ENCODE data around the gene SLC22A15. TPM values are rescaled to one million over a fixed set of nuclear protein-coding genes. Genes with fewer than 3 reads are reported as not detected.
"Not testable (repeated sequence)": the region's sequence is repeated elsewhere in the genome, so short reads cannot be mapped to it uniquely, and the experiment has no call there.

Gene SLC22A15
- total RNA-seq, 2 donors from 2014 or later, result 7.3 to 11.9 TPM

- no peak overlapping the region for H3K27ac ChIP-seq
- H3K9me3 ChIP-seq, result no peaks in the 10 kb centered on the region
- H3K4me3 ChIP-seq, result no peak overlapping the region
- no peak for ATAC-seq (ENCODE audit: insufficient number of reproducible peaks, low FRiP score, low read depth)
- H3K27me3 ChIP-seq (replicated peaks; ENCODE audit: insufficient read depth), result no peaks in the 10 kb centered on the region
- no peaks in the 10 kb centered on the region for H3K4me1 ChIP-seq (ENCODE audit: control insufficient read depth in 1 of 2, low read depth in 2 of 2)
- no peak for TF ChIP-seq CTCF (IDR thresholded peaks at IDR 0.05)
- no peak for DNase-seq (ENCODE audit: low spot score)
- peaks cover 37% of the 10 kb centered on the region for H3K36me3 ChIP-seq
Measured at GRCh38 chr1:116031302-116031835, 55.1 kb downstream of the SLC22A15 start.

- Histone ChIP-seq H3K27me3 (replicated peaks; ENCODE audit: insufficient read depth) (no peaks in the 10 kb centered on the region), H3K36me3 (peaks cover 37% of the 10 kb centered on the region), H3K4me3 (no peak overlapping the region), H3K27ac (no peak overlapping the region), H3K9me3 (no peaks in the 10 kb centered on the region), H3K4me1 (ENCODE audit: control insufficient read depth in 1 of 2, low read depth in 2 of 2) (no peaks in the 10 kb centered on the region)
- no peak for DNase-seq (ENCODE audit: low spot score)
- no peak for TF ChIP-seq CTCF (IDR thresholded peaks at IDR 0.05)
- ATAC-seq (ENCODE audit: insufficient number of reproducible peaks, low FRiP score, low read depth), result no peak
Measured at GRCh38 chr1:116033322-116033721, 57.0 kb downstream of the SLC22A15 start.

- no peak for ATAC-seq (ENCODE audit: insufficient number of reproducible peaks, low FRiP score, low read depth)
- TF ChIP-seq CTCF (IDR thresholded peaks at IDR 0.05), result no peak
- H3K36me3 ChIP-seq, result peaks cover 46% of the 10 kb centered on the region
Measured at GRCh38 chr1:116036255-116036654, 59.9 kb downstream of the SLC22A15 start.

GRCh38 chr1:116038679-116039078 lies 62.4 kb downstream of the SLC22A15 start:
- DNase-seq (ENCODE audit: low spot score), result no peak
- Histone ChIP-seq H3K9me3 (no peaks in the 10 kb centered on the region), H3K27ac (no peak overlapping the region), H3K27me3 (replicated peaks; ENCODE audit: insufficient read depth) (no peaks in the 10 kb centered on the region), H3K36me3 (peaks cover 28% of the 10 kb centered on the region), H3K4me1 (ENCODE audit: control insufficient read depth in 1 of 2, low read depth in 2 of 2) (no peaks in the 10 kb centered on the region), H3K4me3 (no peak overlapping the region)
- no peak for ATAC-seq (ENCODE audit: insufficient number of reproducible peaks, low FRiP score, low read depth)
- TF ChIP-seq CTCF (IDR thresholded peaks at IDR 0.05), result no peak

More at GRCh38 chr1:116036255-116036654, 59.9 kb downstream of the SLC22A15 start:
- H3K9me3 ChIP-seq, result no peaks in the 10 kb centered on the region
- H3K27ac ChIP-seq, result no peak overlapping the region
- no peaks in the 10 kb centered on the region for H3K27me3 ChIP-seq (replicated peaks; ENCODE audit: insufficient read depth)
- no peaks in the 10 kb centered on the region for H3K4me1 ChIP-seq (ENCODE audit: control insufficient read depth in 1 of 2, low read depth in 2 of 2)
- no peak overlapping the region for H3K4me3 ChIP-seq
- DNase-seq (ENCODE audit: low spot score), result no peak

- no peaks in the 10 kb centered on the region for H3K9me3 ChIP-seq
- H3K4me3 ChIP-seq, result no peak overlapping the region
- ATAC-seq (ENCODE audit: insufficient number of reproducible peaks, low FRiP score, low read depth) (no peak), DNase-seq (ENCODE audit: low spot score) (no peak)
- no peak overlapping the region for H3K27ac ChIP-seq
- TF ChIP-seq CTCF (IDR thresholded peaks at IDR 0.05), result no peak
- peaks cover 4% of the 10 kb centered on the region for H3K36me3 ChIP-seq
- H3K27me3 ChIP-seq (replicated peaks; ENCODE audit: insufficient read depth), result no peaks in the 10 kb centered on the region
- no peaks in the 10 kb centered on the region for H3K4me1 ChIP-seq (ENCODE audit: control insufficient read depth in 1 of 2, low read depth in 2 of 2)
Measured at GRCh38 chr1:116044071-116044470, 67.8 kb downstream of the SLC22A15 start.

- ATAC-seq (ENCODE audit: insufficient number of reproducible peaks, low FRiP score, low read depth); H3K27me3 ChIP-seq (replicated peaks; ENCODE audit: insufficient read depth); H3K9me3 ChIP-seq; H3K4me3 ChIP-seq; H3K4me1 ChIP-seq (ENCODE audit: control insufficient read depth in 1 of 2, low read depth in 2 of 2); H3K36me3 ChIP-seq; DNase-seq (ENCODE audit: low spot score); H3K27ac ChIP-seq: not testable (repeated sequence)
Measured at GRCh38 chr1:116046933-116047332, 70.6 kb downstream of the SLC22A15 start.

- DNase-seq (ENCODE audit: low spot score); H3K9me3 ChIP-seq; ATAC-seq (ENCODE audit: insufficient number of reproducible peaks, low FRiP score, low read depth); H3K36me3 ChIP-seq; H3K27ac ChIP-seq; H3K4me1 ChIP-seq (ENCODE audit: control insufficient read depth in 1 of 2, low read depth in 2 of 2); H3K4me3 ChIP-seq; H3K27me3 ChIP-seq (replicated peaks; ENCODE audit: insufficient read depth): not testable (repeated sequence)
Measured at GRCh38 chr1:116051896-116052295, 75.6 kb downstream of the SLC22A15 start.
